Measurements from ENCODE around the gene DPF3.

The DPF3 gene

DNA sequence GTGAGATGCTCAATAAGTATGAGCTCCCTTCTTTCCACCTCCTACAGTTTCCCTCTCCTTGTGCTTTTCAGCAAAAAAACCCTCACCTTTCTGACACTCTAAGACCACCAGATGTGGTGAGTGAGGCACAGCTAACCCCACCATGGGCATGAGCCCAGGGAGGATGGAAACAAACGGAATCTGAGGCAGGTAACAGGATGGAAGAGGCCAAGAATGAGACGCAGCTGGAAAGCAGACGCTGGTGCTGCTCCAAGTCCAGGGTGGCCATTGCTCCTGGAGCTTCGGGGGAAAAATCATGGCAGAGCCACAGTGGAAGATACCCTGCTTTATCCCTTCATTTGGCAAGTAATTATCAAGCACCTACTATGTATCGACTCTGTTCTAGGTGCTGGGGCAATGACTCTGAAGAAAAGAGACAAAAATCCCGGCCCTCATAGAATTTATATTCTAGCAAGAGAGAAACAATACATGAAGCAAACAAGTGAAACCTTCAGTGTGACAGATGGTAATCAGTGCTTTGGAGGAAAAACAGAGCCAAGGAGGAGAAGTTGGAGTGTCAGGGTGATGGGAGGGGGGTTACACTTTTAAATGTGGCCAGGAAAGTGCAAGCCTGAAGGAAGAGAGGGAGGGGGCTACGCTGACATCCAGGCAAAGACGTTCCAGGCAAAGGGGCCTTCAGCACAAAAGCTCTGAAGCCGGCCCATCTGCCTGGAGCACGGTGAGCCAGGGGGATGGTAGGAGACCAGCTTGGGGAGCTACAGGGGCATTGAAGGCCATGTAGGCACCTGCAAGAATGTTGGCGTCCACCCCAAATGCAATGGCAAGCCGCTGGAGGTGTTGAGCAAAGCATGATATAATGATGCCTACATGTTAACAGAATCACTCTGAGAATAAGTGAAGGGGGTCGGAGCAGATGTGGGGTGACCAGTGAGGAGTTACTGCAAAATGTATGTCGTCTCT lies 154.2 kb downstream of the DPF3 start:
- no peak for DNase-seq

DNA sequence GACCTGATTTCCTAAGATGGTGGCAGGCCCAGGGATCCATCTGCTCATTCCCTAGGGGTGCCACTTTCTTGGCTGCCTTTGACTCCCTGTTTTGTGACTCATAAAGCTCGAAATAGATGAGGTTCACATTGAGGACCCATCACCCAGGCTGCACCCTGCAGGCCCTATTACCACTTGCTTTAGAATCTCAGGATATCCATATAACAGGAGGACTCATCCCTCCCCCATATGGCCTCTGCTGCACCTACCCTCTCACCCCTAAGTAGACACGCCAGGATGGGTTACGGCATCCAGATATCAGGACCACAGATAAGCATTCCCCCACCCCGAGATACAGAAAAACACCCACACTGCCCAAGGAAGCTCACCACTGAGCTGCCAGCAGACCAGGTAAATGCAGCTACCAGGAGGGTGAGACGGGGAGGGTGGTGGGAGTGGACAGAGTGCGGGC lies 155.7 kb downstream of the DPF3 start:
- DNase-seq = no peak

DNA sequence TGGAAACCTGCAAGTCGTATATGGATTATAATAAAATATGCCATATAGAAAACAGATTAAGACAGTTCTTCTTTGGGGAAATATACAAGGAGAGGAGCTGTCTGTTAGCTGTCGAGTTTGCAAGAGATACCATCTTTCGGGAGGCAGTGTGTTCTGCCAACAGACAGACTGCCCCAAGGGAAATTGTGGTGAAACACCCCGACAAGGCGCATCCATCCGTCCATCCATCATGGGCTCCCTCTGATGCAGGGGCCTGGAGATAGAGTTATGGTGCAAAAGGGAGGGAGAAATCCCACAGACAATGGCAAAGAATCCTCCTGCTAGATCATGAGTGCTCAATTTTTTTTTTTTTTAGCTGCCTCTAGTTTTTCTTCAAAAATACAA lies 156.3 kb downstream of the DPF3 start:
- DNase-seq = no peak

DNA sequence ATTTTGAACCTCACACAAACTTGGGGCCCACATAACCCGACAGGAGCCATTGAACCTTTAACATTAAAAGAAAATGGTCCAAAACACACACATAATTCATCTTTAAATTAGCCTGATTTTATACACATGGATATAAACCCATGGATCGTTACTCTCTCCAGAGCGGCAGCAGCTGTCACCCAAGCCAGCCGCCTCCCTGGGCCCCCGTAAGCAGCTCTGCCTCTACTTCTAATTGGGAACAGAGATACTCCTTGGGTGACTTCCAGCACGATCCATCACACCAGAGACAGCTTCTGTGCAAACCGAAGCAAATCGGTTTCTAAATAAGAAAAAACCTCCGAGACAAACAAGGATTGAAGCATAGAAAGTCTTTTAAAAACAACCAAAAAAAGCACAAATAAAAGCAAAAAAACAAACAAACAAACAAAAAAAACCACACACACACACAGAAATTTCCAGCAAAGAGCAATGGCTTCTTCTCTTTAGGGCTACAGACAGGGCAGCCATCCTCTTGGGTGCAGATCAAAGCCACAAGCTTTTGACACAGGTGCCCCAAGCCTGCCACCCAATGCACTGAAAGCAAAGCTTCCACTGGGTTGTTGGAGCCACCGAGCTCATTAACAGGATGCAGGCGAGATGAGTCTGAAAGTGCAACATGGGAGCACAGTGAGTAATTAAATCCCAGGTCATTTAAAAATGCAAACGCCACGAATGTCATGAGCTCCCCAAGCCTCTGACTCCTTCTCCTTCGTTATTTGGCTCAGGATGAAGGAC lies 156.9 kb downstream of the DPF3 start:
- no peak for DNase-seq

DNA sequence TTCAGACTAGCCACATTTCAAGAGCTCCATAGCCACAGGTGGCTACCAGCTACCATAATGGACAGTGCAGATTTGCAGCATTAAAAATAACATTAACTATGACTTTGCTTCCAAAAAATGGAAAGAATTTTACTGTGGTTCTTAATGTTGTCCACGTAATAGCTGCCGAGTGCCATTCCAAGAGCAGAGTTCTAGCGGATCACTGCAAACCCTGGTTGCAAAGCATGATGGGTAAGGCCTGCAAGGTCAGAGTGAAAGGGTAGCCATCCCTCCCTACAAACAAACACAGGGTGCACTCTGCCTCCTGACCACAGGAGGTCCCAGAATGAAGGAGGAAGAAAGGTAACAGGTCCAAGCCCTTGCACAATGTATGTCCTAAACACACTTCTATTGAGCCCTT lies 157.6 kb downstream of the DPF3 start:
- DNase-seq = no peak

DNA sequence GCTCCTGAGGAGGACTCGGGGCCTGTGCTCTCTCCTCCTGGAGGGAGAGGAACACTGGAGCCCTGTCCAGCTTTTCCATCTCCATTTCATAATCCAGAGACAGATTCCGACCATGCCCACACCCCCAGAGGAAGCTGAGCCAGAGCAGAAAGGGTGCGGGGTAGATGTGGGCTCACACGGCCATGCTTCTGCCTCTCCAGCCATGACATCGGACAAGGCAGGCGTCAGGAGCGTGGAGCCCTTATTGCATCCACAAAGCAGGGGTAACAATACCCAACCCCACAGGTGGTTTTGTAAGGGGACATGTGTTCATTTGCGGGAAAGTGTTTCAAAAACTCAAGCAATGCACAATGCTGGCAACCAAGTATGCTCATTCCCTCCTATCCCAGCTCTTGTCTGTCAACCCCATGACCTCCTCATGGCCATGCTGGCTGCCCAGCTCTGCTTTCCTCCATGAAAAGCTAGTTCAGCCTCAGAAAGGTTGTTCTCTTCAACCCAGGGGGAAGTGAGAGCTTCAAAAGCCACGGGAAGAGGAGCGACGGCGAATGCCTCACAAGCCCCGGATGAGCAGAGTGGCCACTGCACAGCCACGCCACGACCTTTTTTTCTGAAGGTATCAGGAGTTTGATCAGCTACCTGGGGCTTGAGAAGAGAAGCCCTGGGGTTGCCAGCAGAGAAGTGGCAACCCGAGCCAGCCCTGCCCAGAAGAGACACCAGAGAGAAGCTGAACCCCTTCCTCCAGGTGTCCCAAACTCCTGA lies 161.7 kb downstream of the DPF3 start:
- no peak for DNase-seq

DNA sequence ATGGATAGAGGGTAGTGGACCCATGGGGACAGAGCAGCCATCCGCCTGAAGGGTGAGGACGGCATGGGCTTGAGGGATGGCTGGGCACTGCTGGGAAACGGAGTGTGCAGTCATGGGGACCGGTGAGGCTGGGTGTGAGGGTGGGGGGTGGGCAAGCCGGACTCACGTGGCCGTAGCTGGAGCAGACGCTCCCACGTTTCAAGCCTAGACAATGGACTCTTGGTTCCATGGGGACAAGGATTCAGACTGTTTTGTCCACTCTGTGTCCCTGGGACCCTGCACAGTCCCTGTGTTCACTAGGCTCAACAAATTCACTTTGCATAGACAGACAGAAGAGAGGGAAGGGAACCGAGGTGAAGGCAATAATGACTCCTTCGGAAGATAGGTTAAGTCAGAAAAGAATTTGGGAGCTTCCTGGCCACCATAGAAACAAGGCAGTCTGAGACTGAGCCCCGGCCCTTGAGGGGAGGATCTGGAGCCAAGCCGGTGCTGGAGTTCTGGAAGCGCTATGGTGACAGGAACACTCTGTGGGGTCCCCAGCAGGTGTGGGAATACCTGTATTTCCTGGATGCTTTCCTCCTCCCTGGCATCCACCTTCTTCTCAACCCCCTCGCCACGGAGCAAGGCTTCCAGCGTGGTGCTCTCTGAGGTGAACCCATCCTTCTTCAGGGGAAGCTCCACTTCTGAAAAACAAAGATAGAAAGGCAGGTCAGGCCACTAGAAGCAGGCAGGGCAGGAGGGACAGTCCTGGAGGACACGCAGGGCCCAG lies 162.5 kb downstream of the DPF3 start:
- DNase-seq = no peak

DNA sequence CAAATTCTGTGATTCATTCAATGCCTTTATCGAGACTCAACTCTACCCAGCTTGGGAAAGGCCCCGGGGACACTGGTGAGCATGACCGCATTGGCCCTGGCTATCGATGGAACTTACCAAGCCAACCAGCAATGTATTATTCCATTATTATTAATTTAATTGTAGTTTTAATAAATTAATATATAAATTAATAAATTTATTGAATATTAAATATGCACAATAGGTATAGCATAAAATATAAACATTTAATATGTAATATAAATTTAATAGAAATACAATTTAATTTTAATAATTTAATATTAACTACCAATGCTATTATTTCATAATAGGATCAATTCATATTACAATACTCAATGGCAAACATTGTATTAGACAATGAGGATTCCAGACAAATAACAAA lies 163.4 kb downstream of the DPF3 start:
- DNase-seq = no peak

DNA sequence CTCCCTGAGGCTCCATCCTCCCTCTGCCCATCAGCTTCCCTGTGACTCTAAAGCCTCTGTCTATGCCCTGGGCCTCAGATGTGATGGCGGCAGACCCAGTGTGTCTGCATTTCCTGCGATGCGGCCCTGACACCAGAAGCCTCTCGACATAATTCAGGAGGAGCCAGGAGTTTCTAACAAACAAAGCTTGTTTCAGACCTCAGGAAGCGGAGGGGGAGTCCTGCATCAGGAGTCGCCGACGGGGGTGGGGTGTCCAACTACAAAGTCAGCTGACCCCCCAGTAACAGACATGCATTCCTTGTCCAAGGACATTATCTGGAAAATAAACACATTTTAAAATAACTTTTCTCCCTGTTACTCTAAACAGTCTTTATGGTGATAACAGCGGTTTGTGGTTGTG lies 167.5 kb downstream of the DPF3 start:
- DNase-seq = no peak

DNA sequence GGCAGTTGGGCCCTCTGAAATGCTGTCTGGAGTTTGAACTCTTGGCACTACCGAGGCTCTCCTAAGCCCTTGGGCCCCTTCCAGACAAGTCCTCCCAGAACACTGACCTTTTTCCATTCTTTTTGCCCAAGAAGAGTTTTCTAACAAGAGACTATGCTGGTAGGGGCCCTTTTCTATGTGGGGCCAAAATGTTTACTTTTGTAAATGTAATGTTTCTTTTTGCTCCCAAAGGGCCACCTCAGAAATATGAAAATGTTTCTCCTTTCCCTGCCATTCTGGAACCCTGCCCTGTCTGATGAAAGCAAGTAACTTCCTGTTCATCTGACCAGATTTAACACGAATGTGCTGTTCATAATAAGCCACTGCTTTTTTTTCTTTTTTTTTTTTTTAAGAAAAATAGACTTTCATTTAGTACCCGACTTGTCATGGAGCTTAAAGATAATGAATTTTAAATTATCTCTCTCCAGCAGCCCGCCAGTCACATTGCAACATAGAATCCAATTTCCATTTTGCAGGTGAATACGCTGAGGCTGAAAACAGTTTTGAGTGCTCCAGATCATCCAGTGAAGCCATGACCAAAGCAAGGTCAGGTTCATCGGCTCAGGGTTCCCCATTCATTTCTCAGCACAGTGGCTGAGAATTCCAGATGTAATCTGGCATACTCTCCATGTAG lies 169.9 kb downstream of the DPF3 start:
- DNase-seq = no peak

DNA sequence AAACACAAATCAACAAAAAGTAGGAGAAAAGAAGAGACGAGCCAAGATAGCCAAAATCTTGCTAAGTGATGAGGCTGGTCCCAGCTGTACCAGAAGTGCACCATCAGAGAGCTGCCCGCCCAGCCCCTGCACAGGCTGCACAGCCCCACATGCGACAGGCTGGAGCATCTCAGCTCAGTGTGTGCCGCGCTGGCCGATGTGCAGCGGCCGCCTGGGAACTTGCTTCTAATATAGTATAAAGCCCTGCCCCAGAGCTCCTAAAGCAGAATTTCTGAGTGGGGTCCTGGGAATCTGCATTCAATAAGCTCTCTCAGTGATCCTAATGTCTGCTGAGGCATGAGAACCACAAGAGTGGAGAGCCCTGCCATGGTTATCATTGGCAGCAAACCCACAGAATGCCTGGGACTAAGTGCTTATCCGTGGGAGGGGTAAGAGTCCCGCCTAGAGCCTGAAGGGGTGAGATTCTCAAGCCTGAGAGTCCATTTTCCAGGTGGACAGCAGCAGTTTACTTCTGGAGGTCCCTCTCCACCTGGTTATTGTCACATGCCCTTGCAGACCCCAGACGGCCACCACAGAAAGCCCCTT lies 171.6 kb downstream of the DPF3 start:
- DNase-seq = no peak

DNA sequence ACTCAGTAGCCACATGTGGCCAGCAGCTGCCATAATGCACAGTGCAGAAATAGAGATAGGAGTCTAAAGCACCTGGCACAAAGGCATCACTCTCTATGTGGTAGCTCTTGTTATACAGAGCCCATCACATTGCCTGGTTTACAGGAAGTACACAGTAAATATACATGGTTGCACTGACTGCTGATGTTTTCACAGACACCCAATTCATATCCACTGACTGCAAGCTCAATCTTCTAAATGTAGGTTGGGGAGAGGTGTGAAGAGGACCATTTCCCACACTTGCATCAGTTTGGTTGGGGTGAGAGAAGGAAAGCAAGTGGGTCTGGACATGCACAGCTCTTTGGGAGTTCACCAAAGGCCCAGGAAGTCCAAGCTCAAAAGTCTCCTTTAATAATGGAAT lies 172.8 kb downstream of the DPF3 start:
- DNase-seq = no peak

DNA sequence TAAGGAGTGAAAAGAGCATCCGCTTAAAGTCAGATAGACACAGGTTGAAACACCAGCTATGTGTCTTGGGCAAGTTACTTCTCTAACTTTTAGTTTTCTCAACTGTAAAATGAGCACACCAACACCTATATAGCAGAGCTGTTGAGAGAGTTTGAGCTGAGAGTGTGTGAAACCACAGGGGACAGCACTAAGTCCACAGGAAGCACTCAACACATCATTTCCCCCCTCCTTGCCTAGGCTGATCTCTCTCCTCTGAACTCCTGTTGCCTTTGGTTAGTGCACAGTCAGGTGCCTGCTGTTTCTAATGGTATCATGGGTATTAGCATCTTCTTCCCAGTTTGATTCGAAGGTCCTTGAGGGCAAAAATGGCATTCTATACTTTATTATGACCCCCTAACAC lies 176.7 kb downstream of the DPF3 start:
- no peak for DNase-seq

DNA sequence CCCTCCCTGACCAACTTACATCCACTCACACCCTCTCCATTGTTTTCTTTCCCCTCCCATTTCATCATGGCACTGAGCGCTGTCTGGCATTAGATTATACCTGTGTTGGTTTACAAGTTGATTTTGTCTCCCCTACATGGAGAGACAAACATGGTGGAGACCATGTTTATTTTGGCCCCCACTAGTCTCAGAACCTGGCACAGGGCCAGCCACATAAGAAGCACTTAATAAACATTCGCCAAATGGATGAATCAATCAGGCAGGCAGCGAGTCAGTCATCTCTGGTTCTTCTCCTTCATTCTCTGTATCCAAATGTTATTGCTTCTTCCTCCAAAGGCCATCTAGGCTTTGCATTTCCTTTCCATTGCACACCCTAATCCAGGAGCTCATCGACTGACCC lies 177.4 kb downstream of the DPF3 start:
- DNase-seq = no peak

DNA sequence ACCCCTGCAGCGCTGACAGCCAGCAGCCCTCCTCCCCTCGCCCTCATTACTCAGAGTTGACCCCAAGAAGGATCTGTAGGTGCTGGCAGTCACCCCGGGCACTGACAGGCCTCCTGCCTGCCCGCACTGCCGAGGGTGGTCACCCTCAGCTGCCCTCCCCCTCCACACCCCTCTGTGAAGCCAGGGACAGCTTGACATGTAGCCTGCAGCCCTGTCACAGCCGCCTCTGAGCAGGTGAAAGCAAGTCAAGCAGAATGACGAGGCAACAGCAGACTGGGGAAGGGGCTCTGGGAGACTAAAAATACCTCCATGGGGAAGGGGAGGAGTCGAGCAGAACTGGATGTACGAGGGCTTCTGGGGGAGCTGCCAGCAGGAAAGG lies 178.1 kb downstream of the DPF3 start:
- DNase-seq = no peak

DNA sequence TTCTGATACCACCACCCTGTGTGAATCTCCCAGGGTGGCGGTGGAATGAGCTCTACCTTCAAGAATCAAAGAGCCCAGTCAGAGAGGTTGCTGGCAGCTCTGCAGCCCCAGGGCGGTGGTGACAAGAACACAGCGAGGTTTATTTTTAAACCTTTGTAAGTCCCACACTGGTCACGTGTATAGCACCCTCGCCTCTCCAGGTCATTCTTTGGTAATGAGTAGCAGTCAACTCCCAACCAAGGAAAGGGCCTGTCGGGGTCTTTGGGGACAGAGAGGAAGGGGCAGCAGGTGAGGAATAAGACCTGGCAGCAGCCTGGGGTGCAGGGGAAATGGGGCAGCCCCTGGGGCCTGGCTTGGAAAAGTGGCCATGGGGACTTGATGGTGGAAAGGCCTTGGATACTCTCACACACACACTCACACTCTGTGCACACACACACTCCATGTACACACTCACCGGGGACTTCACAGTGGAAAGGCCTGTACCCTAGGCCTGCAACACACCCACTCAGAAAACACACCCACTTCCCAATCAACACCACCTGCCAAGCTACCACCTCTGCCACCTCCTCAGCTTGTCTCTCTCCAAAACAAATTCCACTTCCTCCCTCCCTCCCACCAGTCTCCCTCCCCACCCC lies 178.6 kb downstream of the DPF3 start:
- DNase-seq = no peak

DNA sequence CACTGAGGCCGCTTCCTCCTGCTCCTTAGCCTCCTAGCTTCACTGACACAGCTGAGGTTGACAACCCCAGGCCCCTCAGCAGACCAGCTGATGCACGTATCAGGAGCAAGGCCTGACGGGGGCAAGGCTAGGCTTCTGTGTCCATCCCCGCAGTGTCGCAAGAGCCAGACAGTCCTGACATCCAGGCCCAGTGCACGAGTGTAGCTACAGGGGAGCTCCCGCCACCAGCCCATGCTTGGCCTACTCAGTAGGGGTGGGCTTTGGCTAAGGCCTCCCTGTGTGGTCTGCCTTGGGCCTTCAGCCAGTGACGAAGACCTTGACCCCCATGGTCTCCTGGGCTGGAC lies 179.1 kb downstream of the DPF3 start:
- DNase-seq = no peak

DNA sequence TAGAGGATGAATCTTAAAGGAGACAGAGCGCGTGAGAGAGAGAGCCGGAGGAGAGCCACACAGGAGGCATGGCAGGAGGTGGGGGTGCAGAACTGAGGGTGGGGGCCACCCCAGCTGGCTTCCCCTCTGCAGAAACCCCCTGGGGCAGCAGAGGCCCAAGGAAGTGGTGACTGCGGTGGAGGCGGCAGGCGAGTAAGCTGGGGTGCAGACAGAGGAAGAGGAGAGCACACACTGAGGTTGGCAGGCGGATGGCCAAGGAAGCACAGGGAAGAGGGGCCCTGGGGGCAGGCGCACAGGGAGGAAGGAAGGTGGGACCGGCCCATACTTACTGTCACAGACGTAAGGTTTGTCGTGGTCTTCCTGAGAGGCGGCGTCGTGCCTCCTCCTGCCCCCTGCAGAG lies 179.8 kb downstream of the DPF3 start:
- DNase-seq = no peak

DNA sequence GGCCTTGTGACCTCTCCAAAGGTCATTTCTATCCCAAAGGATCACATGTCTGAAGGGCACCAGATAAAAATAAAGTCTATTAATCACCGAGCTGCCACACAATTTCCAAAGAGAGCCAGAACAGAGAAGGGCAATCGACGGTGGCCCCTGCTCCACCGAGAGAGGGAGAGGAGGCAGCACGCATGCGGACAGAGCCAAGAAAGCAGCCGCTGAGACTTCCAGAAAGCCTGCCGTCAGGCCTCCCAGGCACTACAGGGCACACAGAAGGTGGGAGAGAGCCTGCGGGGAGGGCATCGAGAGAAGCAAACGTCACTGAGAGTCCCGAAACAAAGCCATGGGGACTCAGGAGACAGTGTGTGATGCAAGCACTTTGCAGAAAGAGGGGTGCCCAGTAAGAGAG lies 182.0 kb downstream of the DPF3 start:
- DNase-seq = no peak

DNA sequence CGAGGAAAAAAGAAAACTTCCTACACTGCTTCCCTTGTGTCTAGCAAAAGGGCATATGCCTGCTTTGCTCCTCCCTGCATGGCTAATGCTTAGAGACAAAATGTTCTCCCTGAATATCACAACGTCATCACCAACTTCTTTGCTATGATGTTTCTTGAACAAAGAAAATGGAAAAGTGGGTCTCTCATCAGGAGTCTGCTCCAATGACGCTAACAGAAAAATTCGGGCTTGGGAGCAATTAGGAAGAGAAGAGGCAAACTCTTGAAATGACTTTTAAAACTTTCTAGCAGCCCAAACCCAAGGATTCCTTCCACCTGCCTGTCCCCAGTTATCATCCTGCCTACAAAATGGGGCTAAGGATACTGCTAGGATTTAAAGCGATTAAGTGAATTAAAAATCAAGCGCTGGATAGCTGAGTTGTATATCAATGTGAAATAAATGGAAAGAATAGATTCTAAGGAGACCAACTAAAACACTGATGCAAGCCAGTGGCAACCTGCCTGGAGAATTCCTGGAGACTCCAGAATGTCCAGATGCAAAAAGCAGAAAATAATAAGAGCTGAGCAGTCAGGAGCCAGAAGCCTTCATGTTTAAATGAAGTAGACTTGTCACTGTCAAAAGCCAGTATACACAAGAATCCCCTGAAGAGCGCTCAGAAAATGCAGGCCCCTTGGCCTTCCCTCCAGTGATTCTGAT lies 183.8 kb downstream of the DPF3 start:
- no peak for DNase-seq
